AG10803 (cell line): ENCODE results near the gene ADAMTS6.

ENCODE experiments used
- DNase-seq: peaks from one replicate; pipeline ENCODE4 v3.0.0; 2010; ENCODE audit warnings: low read depth
- H3K4me3 ChIP-seq: 2 replicates; pipeline ENCODE4 v1.5.1; 2011; ENCODE audit warnings: mild to moderate bottlenecking, low read length, control low read depth
- TF ChIP-seq, protein P1 (sequence below): conservative IDR thresholded peaks from 2 replicates; pipeline ENCODE4 v1.5.1; 2011; ENCODE audit warnings: mild to moderate bottlenecking, low read length, control low read depth, inconsistent platforms

ADAMTS6 gene

DNA sequence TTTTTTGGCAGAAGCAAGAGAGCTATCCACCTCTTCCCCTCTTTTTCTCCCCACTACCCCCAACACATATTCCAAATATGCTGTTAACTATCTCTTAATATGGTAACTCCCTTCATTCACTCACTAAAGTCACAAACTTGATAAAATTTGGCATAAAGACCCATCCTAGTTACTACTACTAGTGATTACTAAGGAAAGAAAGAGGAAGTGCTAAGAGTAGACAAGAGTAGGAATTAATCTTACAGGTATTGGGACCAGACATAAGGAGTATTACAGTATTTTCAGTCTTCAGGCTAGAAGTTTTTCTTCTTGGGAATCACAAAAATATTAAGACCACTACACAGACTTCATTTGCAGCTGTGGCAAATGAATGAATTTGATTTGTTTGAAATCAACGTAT, 2.2 kb downstream of the ADAMTS6 start:
- TF ChIP-seq, protein P1, sequence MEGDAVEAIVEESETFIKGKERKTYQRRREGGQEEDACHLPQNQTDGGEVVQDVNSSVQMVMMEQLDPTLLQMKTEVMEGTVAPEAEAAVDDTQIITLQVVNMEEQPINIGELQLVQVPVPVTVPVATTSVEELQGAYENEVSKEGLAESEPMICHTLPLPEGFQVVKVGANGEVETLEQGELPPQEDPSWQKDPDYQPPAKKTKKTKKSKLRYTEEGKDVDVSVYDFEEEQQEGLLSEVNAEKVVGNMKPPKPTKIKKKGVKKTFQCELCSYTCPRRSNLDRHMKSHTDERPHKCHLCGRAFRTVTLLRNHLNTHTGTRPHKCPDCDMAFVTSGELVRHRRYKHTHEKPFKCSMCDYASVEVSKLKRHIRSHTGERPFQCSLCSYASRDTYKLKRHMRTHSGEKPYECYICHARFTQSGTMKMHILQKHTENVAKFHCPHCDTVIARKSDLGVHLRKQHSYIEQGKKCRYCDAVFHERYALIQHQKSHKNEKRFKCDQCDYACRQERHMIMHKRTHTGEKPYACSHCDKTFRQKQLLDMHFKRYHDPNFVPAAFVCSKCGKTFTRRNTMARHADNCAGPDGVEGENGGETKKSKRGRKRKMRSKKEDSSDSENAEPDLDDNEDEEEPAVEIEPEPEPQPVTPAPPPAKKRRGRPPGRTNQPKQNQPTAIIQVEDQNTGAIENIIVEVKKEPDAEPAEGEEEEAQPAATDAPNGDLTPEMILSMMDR, result no peak
- DNase-seq, result no peak
- H3K4me3 ChIP-seq, result peak overlapping the region; percentile 79

GRCh38 chr5:65478336-65478735, 3.4 kb downstream of the ADAMTS6 start:
- H3K4me3 ChIP-seq, result peak overlapping the region; percentile 79
- TF ChIP-seq, protein P1, result no peak
- no peak for DNase-seq

GRCh38 chr5:65475895-65476294, 5.8 kb downstream of the ADAMTS6 start:
- no peak overlapping the region for H3K4me3 ChIP-seq
- TF ChIP-seq, protein P1, result no peak
- DNase-seq, result no peak

DNA sequence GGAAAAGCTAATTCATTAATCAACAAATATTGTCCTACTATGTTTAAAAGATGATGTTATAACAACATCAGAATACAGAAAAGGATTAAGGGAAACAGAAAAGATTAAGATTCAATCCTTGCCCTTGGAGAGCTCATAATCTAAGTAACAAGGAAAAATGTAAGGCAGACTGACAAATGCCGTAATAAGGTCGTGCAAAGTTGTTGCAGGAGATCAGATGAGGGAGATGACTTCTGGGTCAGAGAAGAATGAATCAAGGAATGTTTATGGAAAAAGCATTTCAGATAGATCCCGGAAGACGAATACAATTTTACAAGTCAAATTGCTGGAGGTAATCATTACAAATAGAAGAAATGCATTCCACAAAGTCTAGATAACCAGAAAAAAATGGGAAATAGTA, 6.4 kb downstream of the ADAMTS6 start:
- no peak for DNase-seq
- TF ChIP-seq, protein P1, result no peak
- H3K4me3 ChIP-seq, result no peak overlapping the region

GRCh38 chr5:65474130-65474711, 7.5 kb downstream of the ADAMTS6 start:
- no peak overlapping the region for H3K4me3 ChIP-seq
- TF ChIP-seq, protein P1, result no peak
- no peak for DNase-seq

DNA sequence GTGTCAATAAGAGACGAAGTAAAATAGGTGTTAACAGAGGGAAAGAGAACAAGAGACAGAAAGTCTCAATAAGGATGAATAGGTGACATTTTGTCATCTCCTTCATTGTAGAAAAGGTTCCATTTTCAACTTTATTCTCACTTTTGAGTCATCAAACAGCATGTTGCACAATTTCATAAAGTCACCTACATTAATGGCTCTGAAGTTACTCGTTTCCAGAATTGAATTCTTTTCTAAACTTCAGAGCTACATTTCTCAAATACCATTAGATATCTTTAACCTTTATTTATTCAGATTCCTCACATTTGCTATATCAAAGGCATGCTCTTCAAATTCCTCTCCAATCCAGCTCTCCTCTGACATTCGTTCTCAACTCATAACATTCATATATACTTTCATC, 13.1 kb downstream of the ADAMTS6 start:
- DNase-seq, result peak; percentile 31
- TF ChIP-seq, protein P1, result no peak
- H3K4me3 ChIP-seq, result no peak overlapping the region

DNA sequence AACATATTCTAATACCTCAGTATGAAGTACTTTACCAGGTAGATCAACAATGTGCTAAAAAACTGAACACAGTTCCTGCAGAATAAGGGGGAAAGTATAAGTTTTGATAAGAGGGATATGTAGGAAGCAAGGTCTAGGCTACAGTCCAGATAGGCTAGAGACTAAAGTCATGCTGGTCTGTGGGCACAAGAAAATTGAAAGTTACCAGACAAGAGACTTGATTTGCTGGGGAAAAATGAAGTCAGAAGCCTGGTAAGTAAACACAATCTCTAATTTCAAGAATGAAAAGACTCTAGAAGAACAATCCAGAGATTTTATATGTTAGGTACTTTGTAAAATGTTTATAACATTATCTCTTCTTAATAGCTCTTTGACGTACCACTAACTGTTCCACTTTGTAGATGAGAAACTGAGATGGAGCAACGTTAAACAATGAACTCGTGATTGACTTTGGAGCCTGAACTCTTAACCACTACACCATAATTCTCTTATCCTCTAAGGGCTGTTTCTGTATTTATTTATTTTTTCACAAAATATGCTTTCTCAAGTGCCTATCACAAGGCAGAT, 19.5 kb downstream of the ADAMTS6 start:
- TF ChIP-seq, protein P1, result no peak
- no peak overlapping the region for H3K4me3 ChIP-seq
- no peak for DNase-seq
